SK-N-SH (cell line): ENCODE measurements around the gene TEKTIP1. TPM values are rescaled to one million over a fixed set of nuclear protein-coding genes. Genes with fewer than 3 reads are reported as not detected.

ENCODE experiments used
- CTCF ChIA-PET: fragments of 300-600, 350-600 bp; formaldehyde crosslinking; extraction: SDS; loops from one replicate; lab custom pipeline; 2021; lab: Yijun Ruan, JAX
- POLR2A ChIA-PET: fragments of 350-600 bp; sonication (Branson Sonifier 250); formaldehyde crosslinking; extraction: SDS; loops from one replicate; lab custom pipeline; 2020; ENCODE audit warnings: antibody characterized with exemption, inconsistent platforms; lab: Yijun Ruan, JAX
- DNase-seq: peaks from one replicate; pipeline ENCODE4 v3.0.0; 2012
- H2AFZ ChIP-seq: fragments of 200-600 bp; sonication (generic); 2 replicates; pipeline ENCODE4 v1.8.1; 2016; ENCODE audit warnings: antibody characterized with exemption, mild to moderate bottlenecking, low read depth
- H3F3A ChIP-seq: fragments of 200-600 bp; sonication (generic); replicated peaks from 2 replicates; pipeline ENCODE3; 2016; ENCODE audit warnings: antibody characterized with exemption, mild to moderate bottlenecking; ENCODE audit not compliant: insufficient read depth
- H3K27ac ChIP-seq, 2 experiments: fragments of 200-500 bp in 1 of 2; fragments of 200-600 bp in 1 of 2; sonication (Bioruptor generic) in 1 of 2; sonication (generic), shearing (Covaris generic) in 1 of 2; 2 replicates each; pipeline versions ENCODE4 v1.5.1 to v1.6.1; 2014 to 2016; ENCODE audit warnings: low read depth in 2 of 2, inconsistent platforms in 1 of 2, low read length in 1 of 2, mild to moderate bottlenecking in 1 of 2, mixed read lengths in 1 of 2
- H3K27me3 ChIP-seq: fragments of 200-600 bp; sonication (generic), shearing (Covaris generic); 2 replicates; pipeline ENCODE4 v1.6.1; 2016; ENCODE audit warnings: mixed run types; ENCODE audit not compliant: insufficient read depth
- H3K36me3 ChIP-seq, 2 experiments: fragments of 200-500 bp in 1 of 2; fragments of 200-600 bp in 1 of 2; sonication (Bioruptor generic) in 1 of 2; sonication (generic) in 1 of 2; replicated peaks in 1 of 2; 2 replicates each; pipeline versions ENCODE3 to v1.5.1; 2014 to 2016; ENCODE audit warnings: low read length in 1 of 2, mild to moderate bottlenecking in 1 of 2; ENCODE audit not compliant: insufficient read depth in 2 of 2, control insufficient read depth in 1 of 2
- H3K4me1 ChIP-seq, 2 experiments: fragments of 200-500 bp in 1 of 2; fragments of 200-600 bp in 1 of 2; sonication (Bioruptor generic) in 1 of 2; sonication (generic), shearing (Covaris generic) in 1 of 2; 2 replicates each; pipeline versions ENCODE4 v1.5.1 to v1.6.1; 2014 to 2016; ENCODE audit warnings: low read depth in 1 of 2, low read length in 1 of 2, mixed run types in 1 of 2; ENCODE audit not compliant: insufficient read depth in 2 of 2, control insufficient read depth in 1 of 2
- H3K4me2 ChIP-seq: fragments of 200-600 bp; sonication (generic), shearing (Covaris generic); 2 replicates; pipeline ENCODE4 v1.6.1; 2017; ENCODE audit warnings: mixed run types
- H3K4me3 ChIP-seq, 2 experiments: fragments of 200-500 bp in 1 of 2; fragments of 200-600 bp in 1 of 2; sonication (Bioruptor generic) in 1 of 2; sonication (generic), shearing (Covaris generic) in 1 of 2; 2 replicates each; pipeline versions ENCODE4 v1.5.1 to v1.8.1; 2014 to 2016; ENCODE audit warnings: low read depth in 2 of 2, inconsistent platforms in 1 of 2, low read length in 1 of 2, mild to moderate bottlenecking in 1 of 2, mixed read lengths in 1 of 2, moderate library complexity in 1 of 2
- H3K79me2 ChIP-seq: fragments of 200-600 bp; sonication (generic); 2 replicates; pipeline ENCODE4 v1.8.1; 2017; ENCODE audit warnings: mild to moderate bottlenecking; ENCODE audit not compliant: insufficient read depth
- H3K9ac ChIP-seq: fragments of 200-600 bp; sonication (generic); 2 replicates; pipeline ENCODE4 v1.6.1; 2017; ENCODE audit warnings: mixed run types
- H3K9me2 ChIP-seq: fragments of 200-600 bp; sonication (generic); 2 replicates; pipeline ENCODE4 v1.6.1; 2017; ENCODE audit warnings: mixed run types
- H3K9me3 ChIP-seq: fragments of 200-600 bp; sonication (generic); 2 replicates; pipeline ENCODE4 v1.6.1; 2017; ENCODE audit warnings: mixed run types, mild to moderate bottlenecking, moderate library complexity
- H4K20me1 ChIP-seq: fragments of 200-600 bp; sonication (generic); 2 replicates; pipeline ENCODE4 v1.6.1; 2017; ENCODE audit warnings: mild to moderate bottlenecking, mixed run types; ENCODE audit not compliant: insufficient read depth
- CHD2 ChIP-seq: fragments of 150-350 bp; IDR thresholded peaks from 2 replicates; pipeline ENCODE4 v1.6.1; 2018; ENCODE audit warnings: low read length; ENCODE audit not compliant: partially characterized antibody
- EP300 ChIP-seq, 2 experiments: IDR thresholded peaks; 2 replicates each; pipeline versions ENCODE4 v1.4.0 to v1.6.1; 2012; ENCODE audit warnings: borderline replicate concordance in 1 of 2, low read depth in 1 of 2, low read length in 1 of 2
- FOSL2 ChIP-seq: IDR thresholded peaks from 2 replicates; pipeline ENCODE4 v1.4.0; 2012; ENCODE audit warnings: low read depth, mild to moderate bottlenecking, moderate library complexity, borderline replicate concordance
- FOXJ3 ChIP-seq: sonication (generic); formaldehyde crosslinking; IDR thresholded peaks from 2 replicates; pipeline ENCODE4 v1.5.1; 2020; ENCODE audit warnings: mild to moderate bottlenecking, missing genetic modification reagents
- GABPA ChIP-seq: IDR thresholded peaks from 2 replicates; pipeline ENCODE4 v1.4.0; 2012; ENCODE audit warnings: low read depth, mild to moderate bottlenecking
- GATA2 ChIP-seq: sonication (generic); formaldehyde crosslinking; IDR thresholded peaks from 2 replicates; pipeline ENCODE4 v1.5.0; 2020; ENCODE audit warnings: mild to moderate bottlenecking, missing genetic modification reagents
- JUND ChIP-seq: IDR thresholded peaks from 2 replicates; pipeline ENCODE4 v1.4.0; 2012
- RXRA ChIP-seq: IDR thresholded peaks from 2 replicates; pipeline ENCODE4 v1.4.0; 2012; ENCODE audit warnings: low read depth, mild to moderate bottlenecking, borderline replicate concordance
- WGBS: methylation state at CpG from one replicate; pipeline ENCODE4 v1.1.6; 2017; ENCODE audit warnings: low lambda C conversion rate; 5-methylcytosine and 5-hydroxymethylcytosine counted together
- polyA plus RNA-seq, 3 experiments: library from polyadenylated mRNA; depleted of rRNA; stranded (reverse); fragments of >200 nt; gene quantifications; 2 replicates each; pipeline ENCODE4 v1.2.3, GENCODE V29; 2012
- TF ChIP-seq, protein P1 (sequence below): fragments of 150-350 bp; IDR thresholded peaks from 2 replicates; pipeline ENCODE4 v1.6.1; 2017; ENCODE audit warnings: antibody characterized with exemption, low read length, low read depth, borderline replicate concordance
- TF ChIP-seq, protein P2 (sequence below): IDR thresholded peaks from 2 replicates; pipeline ENCODE4 v1.4.0; 2012; ENCODE audit warnings: low read depth
- TF ChIP-seq, protein P3 (sequence below): IDR thresholded peaks from 2 replicates; pipeline ENCODE4 v1.4.0; 2012; ENCODE audit warnings: low read depth, borderline replicate concordance
- TF ChIP-seq, protein P4 (sequence below): fragments of 200-600 bp; sonication (generic); IDR thresholded peaks from 2 replicates; pipeline ENCODE4 v1.6.1; 2017; ENCODE audit warnings: antibody characterized with exemption, mild to moderate bottlenecking, moderate library complexity

TEKTIP1 gene
- polyA plus RNA-seq, 1 of the 3 experiments (the other 2 are of a cell fraction): 0.12 TPM

DNA sequence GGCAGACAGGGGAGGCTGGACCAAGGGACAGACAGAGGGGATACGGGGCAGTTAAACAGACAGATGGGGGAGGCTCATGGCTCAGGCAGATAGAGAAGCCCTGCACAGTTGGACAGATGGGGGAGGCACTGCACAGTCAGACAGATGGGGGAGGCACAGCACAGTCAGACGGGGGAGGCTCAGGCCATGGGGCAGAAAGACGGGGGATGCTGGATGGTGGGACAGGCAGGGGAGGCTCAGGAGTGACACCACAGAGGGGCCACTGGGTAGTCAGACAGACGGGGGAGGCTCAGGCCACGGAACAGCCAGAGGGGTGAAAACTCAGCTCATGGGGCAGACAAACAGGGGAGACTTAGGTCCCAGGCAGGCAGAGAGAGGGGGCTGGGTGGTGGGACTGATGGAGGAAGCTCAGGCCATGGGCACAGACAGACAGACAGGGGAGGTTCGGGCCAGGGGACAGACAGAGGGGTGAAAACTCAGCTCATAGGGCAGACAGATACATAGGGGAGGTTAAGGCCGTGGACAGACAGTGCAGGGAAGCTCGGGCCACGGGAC is 17.5 kb downstream of the TEKTIP1 start:
- no peak overlapping the region for H3K27ac ChIP-seq
- no peak for DNase-seq
- peak overlapping the region; percentile 99; the same call in 1 of the 2 replicates for H2AFZ ChIP-seq
- CTCF ChIA-PET: interaction anchor here (0.9 to 7.3 kb wide), 7 partner anchors 10 to 281 kb away, joined by 3 to 73 read pairs (median 5); partner anchors contain the start of gene TEKTIP1
- H3K4me2 ChIP-seq: peak overlapping the region; percentile 97
- no peaks in the 10 kb centered on the region for H3F3A ChIP-seq
- peaks cover 55% of the 10 kb centered on the region for H3K79me2 ChIP-seq
- no peaks in the 10 kb centered on the region for H3K9me3 ChIP-seq
- H3K4me1 ChIP-seq: peaks cover 3 to 15% of the 10 kb centered on the region in 2 experiments; a peak in 1 of 4 replicates
- H3K36me3 ChIP-seq: no peaks in the 10 kb centered on the region
- peak overlapping the region; percentile 58 for H3K9ac ChIP-seq
- POLR2A ChIA-PET: interaction anchor here (0.6 to 1.1 kb wide), 3 partner anchors 17 to 206 kb away, joined by 3 to 5 read pairs (median 3); no protein-coding TSS in a partner anchor
- WGBS: 38% methylated on average over 9 of the region's 9 CpGs
- peaks cover 11% of the 10 kb centered on the region; the same call in 1 of the 2 replicates for H4K20me1 ChIP-seq
- H3K4me3 ChIP-seq: peak overlapping the region; percentile 67 to 98
- no peaks in the 10 kb centered on the region for H3K9me2 ChIP-seq
- H3K27me3 ChIP-seq: no peaks in the 10 kb centered on the region
- TF ChIP-seq, protein P1, sequence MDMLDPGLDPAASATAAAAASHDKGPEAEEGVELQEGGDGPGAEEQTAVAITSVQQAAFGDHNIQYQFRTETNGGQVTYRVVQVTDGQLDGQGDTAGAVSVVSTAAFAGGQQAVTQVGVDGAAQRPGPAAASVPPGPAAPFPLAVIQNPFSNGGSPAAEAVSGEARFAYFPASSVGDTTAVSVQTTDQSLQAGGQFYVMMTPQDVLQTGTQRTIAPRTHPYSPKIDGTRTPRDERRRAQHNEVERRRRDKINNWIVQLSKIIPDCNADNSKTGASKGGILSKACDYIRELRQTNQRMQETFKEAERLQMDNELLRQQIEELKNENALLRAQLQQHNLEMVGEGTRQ: no peak
- TF ChIP-seq, protein P2, sequence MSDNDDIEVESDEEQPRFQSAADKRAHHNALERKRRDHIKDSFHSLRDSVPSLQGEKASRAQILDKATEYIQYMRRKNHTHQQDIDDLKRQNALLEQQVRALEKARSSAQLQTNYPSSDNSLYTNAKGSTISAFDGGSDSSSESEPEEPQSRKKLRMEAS: no peak
- TF ChIP-seq RXRA: no peak
- no peak for TF ChIP-seq CHD2
- TF ChIP-seq GABPA: no peak
- TF ChIP-seq EP300 (IDR thresholded peaks at IDR 0.05; ENCODE audit: borderline replicate concordance in 1 of 2, low read depth in 1 of 2, low read length in 1 of 2): no peak
- TF ChIP-seq, protein P3, sequence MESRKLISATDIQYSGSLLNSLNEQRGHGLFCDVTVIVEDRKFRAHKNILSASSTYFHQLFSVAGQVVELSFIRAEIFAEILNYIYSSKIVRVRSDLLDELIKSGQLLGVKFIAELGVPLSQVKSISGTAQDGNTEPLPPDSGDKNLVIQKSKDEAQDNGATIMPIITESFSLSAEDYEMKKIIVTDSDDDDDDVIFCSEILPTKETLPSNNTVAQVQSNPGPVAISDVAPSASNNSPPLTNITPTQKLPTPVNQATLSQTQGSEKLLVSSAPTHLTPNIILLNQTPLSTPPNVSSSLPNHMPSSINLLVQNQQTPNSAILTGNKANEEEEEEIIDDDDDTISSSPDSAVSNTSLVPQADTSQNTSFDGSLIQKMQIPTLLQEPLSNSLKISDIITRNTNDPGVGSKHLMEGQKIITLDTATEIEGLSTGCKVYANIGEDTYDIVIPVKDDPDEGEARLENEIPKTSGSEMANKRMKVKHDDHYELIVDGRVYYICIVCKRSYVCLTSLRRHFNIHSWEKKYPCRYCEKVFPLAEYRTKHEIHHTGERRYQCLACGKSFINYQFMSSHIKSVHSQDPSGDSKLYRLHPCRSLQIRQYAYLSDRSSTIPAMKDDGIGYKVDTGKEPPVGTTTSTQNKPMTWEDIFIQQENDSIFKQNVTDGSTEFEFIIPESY: no peak
- no peak for TF ChIP-seq FOXJ3 (CRISPR knock-in tag)
- no peak for TF ChIP-seq FOSL2
- no peak for TF ChIP-seq JUND
- TF ChIP-seq, protein P4, sequence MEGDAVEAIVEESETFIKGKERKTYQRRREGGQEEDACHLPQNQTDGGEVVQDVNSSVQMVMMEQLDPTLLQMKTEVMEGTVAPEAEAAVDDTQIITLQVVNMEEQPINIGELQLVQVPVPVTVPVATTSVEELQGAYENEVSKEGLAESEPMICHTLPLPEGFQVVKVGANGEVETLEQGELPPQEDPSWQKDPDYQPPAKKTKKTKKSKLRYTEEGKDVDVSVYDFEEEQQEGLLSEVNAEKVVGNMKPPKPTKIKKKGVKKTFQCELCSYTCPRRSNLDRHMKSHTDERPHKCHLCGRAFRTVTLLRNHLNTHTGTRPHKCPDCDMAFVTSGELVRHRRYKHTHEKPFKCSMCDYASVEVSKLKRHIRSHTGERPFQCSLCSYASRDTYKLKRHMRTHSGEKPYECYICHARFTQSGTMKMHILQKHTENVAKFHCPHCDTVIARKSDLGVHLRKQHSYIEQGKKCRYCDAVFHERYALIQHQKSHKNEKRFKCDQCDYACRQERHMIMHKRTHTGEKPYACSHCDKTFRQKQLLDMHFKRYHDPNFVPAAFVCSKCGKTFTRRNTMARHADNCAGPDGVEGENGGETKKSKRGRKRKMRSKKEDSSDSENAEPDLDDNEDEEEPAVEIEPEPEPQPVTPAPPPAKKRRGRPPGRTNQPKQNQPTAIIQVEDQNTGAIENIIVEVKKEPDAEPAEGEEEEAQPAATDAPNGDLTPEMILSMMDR: no peak
- no peak for TF ChIP-seq GATA2 (CRISPR knock-in tag)
